CD14-positive monocyte (primary cell): ENCODE measurements around the gene CNTN5. TPM values are rescaled to one million over a fixed set of nuclear protein-coding genes. Genes with fewer than 3 reads are reported as not detected.

Source experiments
- DNase-seq, 3 donors: peaks; one replicate each; pipeline ENCODE4 v3.0.0-alpha.2; 2011 to 2022
- H2AFZ ChIP-seq: 2 replicates; pipeline ENCODE4 v1.6.0; 2012; ENCODE audit warnings: mild to moderate bottlenecking, low read depth, low read length, inconsistent platforms; ENCODE audit not compliant: insufficient read depth, poor library complexity, severe bottlenecking
- H3K27ac ChIP-seq, 2 donors: 1 replicate in 1 of 2; 2 replicates in 1 of 2; pipeline ENCODE4 v1.5.1; 2012 to 2013; ENCODE audit warnings: low read length in 2 of 2, control low read depth in 1 of 2, inconsistent platforms in 1 of 2, low read depth in 1 of 2, mild to moderate bottlenecking in 1 of 2
- H3K27me3 ChIP-seq, 2 donors: one replicate each; pipeline versions ENCODE4 v1.6.0 to v1.6.1; 2011 to 2013; ENCODE audit warnings: low read length in 2 of 2; ENCODE audit not compliant: control insufficient read depth in 2 of 2, insufficient read depth in 2 of 2
- H3K36me3 ChIP-seq, 2 donors: replicated peaks in 1 of 2; 1 replicate in 1 of 2; 2 replicates in 1 of 2; pipeline versions ENCODE4 v1.5.1 to v1.6.1; 2012 to 2013; ENCODE audit warnings: low read length in 2 of 2, control low read depth in 1 of 2, inconsistent platforms in 1 of 2, mild to moderate bottlenecking in 1 of 2; ENCODE audit not compliant: insufficient read depth in 2 of 2, control insufficient read depth in 1 of 2
- H3K4me1 ChIP-seq, 2 donors: 1 replicate in 1 of 2; 2 replicates in 1 of 2; pipeline versions ENCODE4 v1.5.1 to v1.6.1; 2012 to 2013; ENCODE audit warnings: low read length in 2 of 2, control low read depth in 1 of 2, inconsistent platforms in 1 of 2, mild to moderate bottlenecking in 1 of 2, moderate library complexity in 1 of 2; ENCODE audit not compliant: insufficient read depth in 2 of 2, control insufficient read depth in 1 of 2
- H3K4me2 ChIP-seq: replicated peaks from 2 replicates; pipeline ENCODE3; 2012; ENCODE audit warnings: low read length, moderate library complexity, mild to moderate bottlenecking; ENCODE audit not compliant: poor library complexity, severe bottlenecking; ENCODE audit errors: extremely low read depth
- H3K4me3 ChIP-seq, 3 experiments: fragments of 200-600 bp in 1 of 3; sonication (generic) in 1 of 3; replicated peaks in 1 of 3; 1 replicate in 2 of 3; 2 replicates in 1 of 3; pipeline ENCODE4 v1.5.1; 2011 to 2013; ENCODE audit warnings: low read length in 3 of 3, mild to moderate bottlenecking in 3 of 3, control low read depth in 2 of 3, low read depth in 2 of 3, inconsistent platforms in 1 of 3, moderate library complexity in 1 of 3
- H3K79me2 ChIP-seq: 2 replicates; pipeline ENCODE4 v1.6.0; 2012; ENCODE audit warnings: mild to moderate bottlenecking, control low read depth, inconsistent platforms, low read length, moderate library complexity; ENCODE audit not compliant: insufficient read depth
- H3K9ac ChIP-seq: 2 replicates; pipeline ENCODE4 v1.6.0; 2017; ENCODE audit warnings: low read length, mild to moderate bottlenecking; ENCODE audit not compliant: insufficient read depth, poor library complexity, severe bottlenecking
- H3K9me3 ChIP-seq, 2 donors: replicated peaks in 1 of 2; 1 replicate in 1 of 2; 2 replicates in 1 of 2; pipeline versions ENCODE4 v1.5.1 to v1.6.1; 2012 to 2013; ENCODE audit warnings: low read length in 2 of 2, control low read depth in 1 of 2; ENCODE audit not compliant: control insufficient read depth in 1 of 2, insufficient read depth in 1 of 2
- H4K20me1 ChIP-seq: 2 replicates; pipeline ENCODE4 v1.6.0; 2012; ENCODE audit warnings: mild to moderate bottlenecking, low read length, control low read depth, moderate library complexity; ENCODE audit not compliant: insufficient read depth
- H3K27ac Mint-ChIP-seq, 7 donors: one replicate each; pipeline ENCODE4 v1.8.0; 2020; ENCODE audit warnings: mild to moderate bottlenecking in 7 of 7, mixed read lengths in 7 of 7, moderate library complexity in 6 of 7, inconsistent platforms in 2 of 7
- H3K27me3 Mint-ChIP-seq, 3 donors: one replicate each; pipeline ENCODE4 v1.8.0; 2021 to 2022; ENCODE audit warnings: low read depth in 3 of 3, mild to moderate bottlenecking in 3 of 3, mixed read lengths in 3 of 3, moderate library complexity in 3 of 3, inconsistent platforms in 1 of 3
- H3K36me3 Mint-ChIP-seq, 2 donors: one replicate each; pipeline ENCODE4 v1.8.0; 2020; ENCODE audit warnings: mixed read lengths in 2 of 2, inconsistent platforms in 1 of 2, mild to moderate bottlenecking in 1 of 2
- H3K4me1 Mint-ChIP-seq: one replicate; pipeline ENCODE4 v1.8.0; 2020; ENCODE audit warnings: mild to moderate bottlenecking, mixed read lengths
- H3K4me3 Mint-ChIP-seq, 2 donors: one replicate each; pipeline ENCODE4 v1.8.0; 2020; ENCODE audit warnings: mild to moderate bottlenecking in 2 of 2, mixed read lengths in 2 of 2, moderate library complexity in 1 of 2
- H3K9me3 Mint-ChIP-seq, 7 donors: one replicate each; pipeline ENCODE4 v1.8.0; 2020 to 2022; ENCODE audit warnings: mixed read lengths in 7 of 7, mild to moderate bottlenecking in 6 of 7, moderate library complexity in 6 of 7, inconsistent platforms in 2 of 7
- CTCF ChIP-seq: fragments of 200-600 bp; IDR thresholded peaks from one replicate; pipeline ENCODE4 v1.8.0; 2022; ENCODE audit warnings: antibody characterized with exemption, mild to moderate bottlenecking
- WGBS: methylation state at CpG from one replicate; pipeline ENCODE4 v1.1.5; 2013; ENCODE audit warnings: missing lambda C conversion rate; ENCODE audit not compliant: insufficient coverage; 5-methylcytosine and 5-hydroxymethylcytosine counted together
- intact Hi-C, 2 donors: fragments of 100-400 bp; cut with micrococcal nuclease; formaldehyde crosslinking; loops; one replicate each; pipeline versions ENCODE4 v1.15.0 to v1.15.1; 2023
- polyA plus RNA-seq, 3 donors: library from polyadenylated mRNA; depleted of rRNA in 1 of 3; unstranded in 2 of 3; stranded (reverse) in 1 of 3; fragments of 300-500 nt in 2 of 3; fragments of >200 nt in 1 of 3; fragmentation: Illumina TruSeq in 2 of 3; gene quantifications; 1 replicate in 2 of 3; 2 replicates in 1 of 3; pipeline ENCODE4 v1.2.3, GENCODE V29; 2012 to 2021

Gene CNTN5
- polyA plus RNA-seq, 3 donors = not detected

- no peak overlapping the region for H3K9ac ChIP-seq
Observed at GRCh38 chr11:99987821-99988470, 967.2 kb downstream of the CNTN5 start.

GRCh38 chr11:99988471-99988837 is 967.7 kb downstream of the CNTN5 start:
- H3K4me1 Mint-ChIP-seq = no peaks in the 10 kb centered on the region
- H3K9me3 Mint-ChIP-seq = peaks cover 0 to 6% (median 4%) of the 10 kb centered on the region in 7 donors
- no peak overlapping the region for H3K9ac ChIP-seq

More at GRCh38 chr11:99987821-99988470, 967.2 kb downstream of the CNTN5 start:
- Histone ChIP-seq H3K4me2 (no peak overlapping the region), H4K20me1 (no peaks in the 10 kb centered on the region), H3K27me3 (no peaks in the 10 kb centered on the region), H3K4me1 (no peaks in the 10 kb centered on the region), H3K27ac (no peak overlapping the region), H3K4me3 (no peak overlapping the region), H3K36me3 (no peaks in the 10 kb centered on the region), H3K9me3 (peaks cover 0 to 4% of the 10 kb centered on the region in 2 donors), H3K79me2 (no peaks in the 10 kb centered on the region), H2AFZ (no peak overlapping the region)
- H3K9me3 Mint-ChIP-seq = peaks cover 0 to 6% (median 4%) of the 10 kb centered on the region in 7 donors
- H3K4me1 Mint-ChIP-seq = no peaks in the 10 kb centered on the region
- DNase-seq = no peak
- WGBS = no CpG with 5 or more reads among the region's 2 CpGs
- intact Hi-C loops = no loop called here
- no peaks in the 10 kb centered on the region for H3K36me3 Mint-ChIP-seq
- no peaks in the 10 kb centered on the region for H3K27me3 Mint-ChIP-seq
- no peak overlapping the region for H3K27ac Mint-ChIP-seq
- H3K4me3 Mint-ChIP-seq = no peak overlapping the region
- TF ChIP-seq CTCF = no peak

More at GRCh38 chr11:99988471-99988837, 967.7 kb downstream of the CNTN5 start:
- Mint-ChIP-seq H3K36me3 (no peaks in the 10 kb centered on the region), H3K27me3 (no peaks in the 10 kb centered on the region), H3K4me3 (no peak overlapping the region), H3K27ac (no peak overlapping the region)
- no peaks in the 10 kb centered on the region for H3K27me3 ChIP-seq
- TF ChIP-seq CTCF = no peak
- intact Hi-C loops = no loop called here
- no peak overlapping the region for H3K4me3 ChIP-seq
- no peak for DNase-seq
- H3K27ac ChIP-seq = no peak overlapping the region
- H3K9me3 ChIP-seq = peaks cover 0 to 4% of the 10 kb centered on the region in 2 donors
- no peaks in the 10 kb centered on the region for H3K4me1 ChIP-seq
- no peaks in the 10 kb centered on the region for H3K36me3 ChIP-seq
- no peak overlapping the region for H3K4me2 ChIP-seq
- H4K20me1 ChIP-seq = no peaks in the 10 kb centered on the region
- no peaks in the 10 kb centered on the region for H3K79me2 ChIP-seq
- H2AFZ ChIP-seq = no peak overlapping the region
- 100% methylated on average over 1 of the region's 2 CpGs for WGBS
